ENCODE results near the gene BMP10.

GRCh38 chr2:68879296-68879695 lies 8.1 kb upstream of the BMP10 start:
- TF ChIP-seq, protein P1, sequence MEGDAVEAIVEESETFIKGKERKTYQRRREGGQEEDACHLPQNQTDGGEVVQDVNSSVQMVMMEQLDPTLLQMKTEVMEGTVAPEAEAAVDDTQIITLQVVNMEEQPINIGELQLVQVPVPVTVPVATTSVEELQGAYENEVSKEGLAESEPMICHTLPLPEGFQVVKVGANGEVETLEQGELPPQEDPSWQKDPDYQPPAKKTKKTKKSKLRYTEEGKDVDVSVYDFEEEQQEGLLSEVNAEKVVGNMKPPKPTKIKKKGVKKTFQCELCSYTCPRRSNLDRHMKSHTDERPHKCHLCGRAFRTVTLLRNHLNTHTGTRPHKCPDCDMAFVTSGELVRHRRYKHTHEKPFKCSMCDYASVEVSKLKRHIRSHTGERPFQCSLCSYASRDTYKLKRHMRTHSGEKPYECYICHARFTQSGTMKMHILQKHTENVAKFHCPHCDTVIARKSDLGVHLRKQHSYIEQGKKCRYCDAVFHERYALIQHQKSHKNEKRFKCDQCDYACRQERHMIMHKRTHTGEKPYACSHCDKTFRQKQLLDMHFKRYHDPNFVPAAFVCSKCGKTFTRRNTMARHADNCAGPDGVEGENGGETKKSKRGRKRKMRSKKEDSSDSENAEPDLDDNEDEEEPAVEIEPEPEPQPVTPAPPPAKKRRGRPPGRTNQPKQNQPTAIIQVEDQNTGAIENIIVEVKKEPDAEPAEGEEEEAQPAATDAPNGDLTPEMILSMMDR (conservative IDR thresholded peaks at IDR 0.05 in 1 of 2, IDR thresholded peaks at IDR 0.05 in 1 of 2; ENCODE audit: low read depth in 1 of 2, low read length in 2 of 2), result no peak
- no peak for TF ChIP-seq EZH2 (IDR thresholded peaks at IDR 0.05; ENCODE audit: low read length, missing control alignments)
